Measurements from ENCODE around the gene CSN2.

- no peak for TF ChIP-seq CTCF (conservative IDR thresholded peaks at IDR 0.05 in 1 of 2, IDR thresholded peaks at IDR 0.05 in 1 of 2; ENCODE audit: extremely low read depth in 1 of 2, insufficient read depth in 1 of 2, low read depth in 1 of 2, low read length in 2 of 2)
- no peak for TF ChIP-seq EZH2 (IDR thresholded peaks at IDR 0.05; ENCODE audit: borderline replicate concordance, low read length)
Observed at GRCh38 chr4:69977582-69977981, 12.1 kb upstream of the CSN2 start.

Measured in mammary epithelial cell (primary cell).